AG08396 (cell line): ENCODE measurements around the gene ARL5B.
"Not testable (repeated sequence)": the region's sequence is repeated elsewhere in the genome, so short reads cannot be mapped to it uniquely, and the experiment has no call there.

Experiments
- DNase-seq: peaks from one replicate; pipeline ENCODE4 v3.0.0; 2012; ENCODE audit warnings: low spot score, mixed read lengths

Gene ARL5B

GRCh38 chr10:18659125-18659818 lies at the start of gene ARL5B:
ARL5B (plus strand) TSS chr10:18659431; CDS start chr10:18659638, 207 bp downstream.
- peak; percentile 93 for DNase-seq

- peak; percentile 55 for DNase-seq
Measured at GRCh38 chr10:18610517-18610916, 48.7 kb upstream of the ARL5B start.

GRCh38 chr10:18611168-18611567 lies 48.1 kb upstream of the ARL5B start:
- no peak for DNase-seq

GRCh38 chr10:18615618-18616017 lies 43.6 kb upstream of the ARL5B start:
- DNase-seq: no peak

GRCh38 chr10:18616337-18616736 lies 42.9 kb upstream of the ARL5B start:
- no peak for DNase-seq

GRCh38 chr10:18619016-18619415 lies 40.2 kb upstream of the ARL5B start:
- no peak for DNase-seq

- DNase-seq: no peak
Measured at GRCh38 chr10:18620856-18621255, 38.4 kb upstream of the ARL5B start.

GRCh38 chr10:18623671-18624070 lies 35.6 kb upstream of the ARL5B start:
- peak; percentile 13 for DNase-seq

GRCh38 chr10:18625886-18626285 lies 33.3 kb upstream of the ARL5B start:
- DNase-seq: no peak

- not testable (repeated sequence) for DNase-seq
Measured at GRCh38 chr10:18627452-18628018, 31.7 kb upstream of the ARL5B start.

GRCh38 chr10:18632500-18632899 lies 26.7 kb upstream of the ARL5B start:
- DNase-seq: not testable (repeated sequence)

- DNase-seq: no peak
Measured at GRCh38 chr10:18635995-18636394, 23.2 kb upstream of the ARL5B start.

GRCh38 chr10:18637400-18637799 lies 21.8 kb upstream of the ARL5B start:
- not testable (repeated sequence) for DNase-seq

- not testable (repeated sequence) for DNase-seq
Measured at GRCh38 chr10:18639719-18640118, 19.5 kb upstream of the ARL5B start.

- DNase-seq: no peak
Measured at GRCh38 chr10:18647151-18647550, 12.1 kb upstream of the ARL5B start.

GRCh38 chr10:18647945-18648344 lies 11.3 kb upstream of the ARL5B start:
- DNase-seq: no peak

GRCh38 chr10:18649364-18649959 lies 9.8 kb upstream of the ARL5B start:
- DNase-seq: no peak

GRCh38 chr10:18650404-18650997 lies 8.7 kb upstream of the ARL5B start:
- DNase-seq: no peak

- DNase-seq: peak; percentile 87
Measured at GRCh38 chr10:18651324-18652007, 7.8 kb upstream of the ARL5B start, which contains the start of gene NSUN6. NSUN6 (minus strand) TSS chr10:18651587; CDS start chr10:18651203, 384 bp downstream.

- DNase-seq: no peak
Measured at GRCh38 chr10:18653112-18653511, 6.1 kb upstream of the ARL5B start.

- DNase-seq: no peak
Measured at GRCh38 chr10:18656724-18657123, 2.5 kb upstream of the ARL5B start.
